K562 (cell line): ENCODE results near the gene CRK. TPM values are rescaled to one million over a fixed set of nuclear protein-coding genes. Genes with fewer than 3 reads are reported as not detected.
"Not testable (repeated sequence)": the region's sequence is repeated elsewhere in the genome, so short reads cannot be mapped to it uniquely, and the experiment has no call there.

ENCODE experiments used
- ATAC-seq: fragments of 200-7000 bp; cut with Tn5 transposase; 3 replicates; pipeline ENCODE4 v1.9.1; 2020; ENCODE audit warnings: moderate library complexity
- BruUV-seq: library from RNA; stranded (reverse); fragments of 400-500 nt; replicated peaks from 2 replicates; lab custom pipeline; 2021; lab: Mats Ljungman, UMichigan
- CTCF ChIA-PET: fragments of 300-600 bp; formaldehyde crosslinking; extraction: SDS; loops from one replicate; lab custom pipeline; 2021; ENCODE audit warnings: low intra/inter-chr PET ratio; lab: Yijun Ruan, JAX
- POLR2A ChIA-PET: fragments of 300-600, 350-650 bp; sonication (Branson Sonifier 250); formaldehyde crosslinking; extraction: SDS; loops from one replicate; lab custom pipeline; 2021; ENCODE audit warnings: antibody characterized with exemption, inconsistent platforms; lab: Yijun Ruan, JAX
- DNase-seq, 4 experiments: peaks; one replicate each; pipeline versions ENCODE4 v3.0.0 to v3.0.0-alpha.2; 2011 to 2018; ENCODE audit warnings: low spot score in 3 of 4, mixed read lengths in 3 of 4; ENCODE audit errors: extremely low read depth in 1 of 4
- FAIRE-seq: peaks from 2 replicates; lab custom pipeline; 2011; peaks lifted over from hg19 to GRCh38; lab: Jason Lieb, UNC
- H2AFZ ChIP-seq: 2 replicates; pipeline ENCODE4 v1.6.0; 2011; ENCODE audit warnings: low read depth, low read length, control low read depth, inconsistent platforms
- H3K27ac ChIP-seq: fragments of 200-600 bp; 3 replicates; pipeline ENCODE4 v1.8.0; 2011; ENCODE audit warnings: low read depth, mild to moderate bottlenecking, control low read depth, inconsistent platforms, low read length, moderate library complexity, mixed read lengths; ENCODE audit errors: extremely low read depth
- H3K27me3 ChIP-seq, 2 experiments: fragments of 300-600 bp in 1 of 2; 2 replicates in 1 of 2; 3 replicates in 1 of 2; pipeline versions ENCODE4 v1.6.0 to v1.8.0; 2011; ENCODE audit warnings: inconsistent platforms in 2 of 2, low read length in 2 of 2, mild to moderate bottlenecking in 1 of 2, mixed read lengths in 1 of 2, moderate library complexity in 1 of 2; ENCODE audit not compliant: control insufficient read depth in 2 of 2, insufficient read depth in 2 of 2
- H3K36me3 ChIP-seq: fragments of 300-600 bp; 3 replicates; pipeline ENCODE4 v1.8.0; 2011; ENCODE audit warnings: mild to moderate bottlenecking, low read length, inconsistent platforms; ENCODE audit not compliant: control insufficient read depth, insufficient read depth
- H3K4me1 ChIP-seq, 2 experiments: fragments of 200-600 bp in 1 of 2; replicated peaks in 1 of 2; 2 replicates in 1 of 2; 3 replicates in 1 of 2; pipeline versions ENCODE4 v1.5.1 to v1.8.0; 2011; ENCODE audit warnings: inconsistent platforms in 2 of 2, low read length in 2 of 2, mild to moderate bottlenecking in 1 of 2, mixed read lengths in 1 of 2, moderate library complexity in 1 of 2; ENCODE audit not compliant: control insufficient read depth in 2 of 2, insufficient read depth in 2 of 2
- H3K4me2 ChIP-seq: 2 replicates; pipeline ENCODE4 v1.6.1; 2011; ENCODE audit warnings: low read length, control low read depth, inconsistent platforms, mixed read lengths; ENCODE audit not compliant: insufficient read depth
- H3K4me3 ChIP-seq: fragments of 200-600 bp; sonication (generic), shearing (Covaris generic); 2 replicates; pipeline ENCODE4 v1.5.1; 2016; ENCODE audit warnings: control low read depth, inconsistent platforms
- H3K79me2 ChIP-seq: fragments of 200-600 bp; 3 replicates; pipeline ENCODE4 v1.8.0; 2011; ENCODE audit warnings: low read length, inconsistent platforms; ENCODE audit not compliant: control insufficient read depth, insufficient read depth
- H3K9ac ChIP-seq, 2 experiments: 2 replicates each; pipeline versions ENCODE4 v1.6.0 to v1.6.1; 2011; ENCODE audit warnings: low read depth in 2 of 2, low read length in 2 of 2, control low read depth in 1 of 2, inconsistent platforms in 1 of 2, mild to moderate bottlenecking in 1 of 2, mixed read lengths in 1 of 2; ENCODE audit not compliant: insufficient read depth in 1 of 2
- H3K9me1 ChIP-seq: one replicate; pipeline ENCODE4 v1.6.0; 2011; ENCODE audit warnings: inconsistent platforms, mild to moderate bottlenecking, low read length, moderate library complexity; ENCODE audit not compliant: control insufficient read depth, insufficient read depth
- H3K9me3 ChIP-seq: replicated peaks from 2 replicates; pipeline ENCODE4 v1.5.1; 2011; ENCODE audit warnings: low read depth, low read length, inconsistent platforms; ENCODE audit not compliant: control insufficient read depth, insufficient read depth
- H4K20me1 ChIP-seq: replicated peaks from 2 replicates; pipeline ENCODE4 v1.6.1; 2011; ENCODE audit warnings: low read length, inconsistent platforms, mixed read lengths; ENCODE audit not compliant: control insufficient read depth, insufficient read depth
- PHB2 ChIP-seq: fragments of 450-650 bp; IDR thresholded peaks from 2 replicates; pipeline ENCODE4 v1.6.1; 2017; ENCODE audit warnings: low read depth
- RNF2 ChIP-seq: sonication (generic); IDR thresholded peaks from 2 replicates; pipeline ENCODE4 v1.6.1; 2016
- SRSF1 ChIP-seq: fragments of 200-400 bp; formaldehyde crosslinking; IDR thresholded peaks from 2 replicates; pipeline ENCODE4 v1.6.1; 2017; ENCODE audit warnings: mild to moderate bottlenecking, low read depth, low read length, moderate library complexity
- WGBS: fragments of 100-300 bp; shearing (Covaris generic); methylation state at CpG from one replicate; pipeline ENCODE4 v1.1.6; 2016; ENCODE audit warnings: low coverage, mixed read lengths; ENCODE audit not compliant: insufficient coverage; ENCODE audit errors: missing lambda C conversion rate; 5-methylcytosine and 5-hydroxymethylcytosine counted together
- in situ Hi-C: fragments of 300-500 bp; cut with MboI; formaldehyde crosslinking; loops from 4 replicates; pipeline ENCODE4 v1.15.0; 2018; ENCODE audit warnings: inconsistent platforms, mixed read lengths
- intact Hi-C: fragments of 100-400 bp; cut with micrococcal nuclease; formaldehyde crosslinking; loops from 2 replicates; pipeline ENCODE4 v1.14.2; 2022
- polyA plus RNA-seq, 8 experiments: library from polyadenylated mRNA; depleted of rRNA in 4 of 8; stranded (reverse) in 5 of 8; unstranded in 3 of 8; fragments of >200 nt; fragmentation: Nextera tagmentation in 2 of 8; fragmentation: Illumina TruSeq in 1 of 8; extraction: Ambion mirVana in 2 of 8; extraction: Trizol in 1 of 8; gene quantifications; 2 replicates each; pipeline versions ENCODE4 v1.2.1 to v1.2.3, GENCODE V29; 2011 to 2014; ENCODE audit warnings: inconsistent platforms in 1 of 8, missing spikeins in 1 of 8
- total RNA-seq, 7 experiments: library from RNA; depleted of rRNA in 6 of 7; stranded (reverse); fragments of >200 nt in 6 of 7; fragmentation: Illumina TruSeq in 2 of 7; extraction: Trizol in 2 of 7; gene quantifications; 2 replicates each; pipeline versions ENCODE4 v1.2.1 to v1.2.3, GENCODE V29; 2011 to 2021; ENCODE audit warnings: low replicate concordance in 1 of 7

CRK gene
- total and polyA plus RNA-seq, 9 of the 15 experiments (the other 6 are each of a cell fraction or from before 2014, with no cell fraction given), result 13.1 to 40.2 (median 26.1) TPM

DNA sequence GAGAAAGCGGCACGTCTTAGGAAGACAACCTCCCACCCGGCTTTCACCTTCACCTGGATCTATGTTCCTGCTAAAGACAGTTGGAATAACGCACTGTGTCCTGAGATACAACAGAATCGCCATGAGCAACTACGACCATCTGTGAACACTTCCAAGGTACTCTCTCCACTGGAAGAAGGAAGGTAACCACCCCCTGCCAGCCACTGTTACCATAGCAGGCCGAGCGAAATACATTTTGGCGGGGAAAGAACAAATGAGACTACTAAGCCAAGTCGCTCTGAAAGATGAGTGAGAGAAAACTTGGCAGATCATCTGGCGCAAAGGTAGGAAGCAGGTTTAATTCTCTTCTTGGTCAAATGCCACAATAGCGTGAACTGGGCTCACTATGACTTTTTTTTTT, 9.8 kb downstream of the CRK start (continued):
- TF ChIP-seq SRSF1 (no peak), PHB2 (no peak), RNF2 (no peak)

- in situ Hi-C loops, BruUV-seq, intact Hi-C loops, H3K9me1 ChIP-seq, CTCF ChIA-PET, H3K9ac ChIP-seq, ATAC-seq, H3K4me2 ChIP-seq, H3K27me3 ChIP-seq, FAIRE-seq, H3K4me3 ChIP-seq, DNase-seq, H3K4me1 ChIP-seq, H3K27ac ChIP-seq, H2AFZ ChIP-seq, H3K9me3 ChIP-seq, H4K20me1 ChIP-seq: not testable (repeated sequence)
- 60% methylated on average over 4 of the region's 4 CpGs for WGBS
- POLR2A ChIA-PET, result interaction anchor here (0.7 kb wide), 1 partner anchor 12 kb away, joined by 3 read pairs; no protein-coding TSS in a partner anchor
- Histone ChIP-seq H3K79me2 (peaks cover 69% of the 10 kb centered on the region), H3K36me3 (peaks cover 26% of the 10 kb centered on the region; the same call in 1 of the 3 replicates)
These were observed 10.3 kb downstream of the CRK start for GRCh38 chr17:1445695-1446094.

DNA sequence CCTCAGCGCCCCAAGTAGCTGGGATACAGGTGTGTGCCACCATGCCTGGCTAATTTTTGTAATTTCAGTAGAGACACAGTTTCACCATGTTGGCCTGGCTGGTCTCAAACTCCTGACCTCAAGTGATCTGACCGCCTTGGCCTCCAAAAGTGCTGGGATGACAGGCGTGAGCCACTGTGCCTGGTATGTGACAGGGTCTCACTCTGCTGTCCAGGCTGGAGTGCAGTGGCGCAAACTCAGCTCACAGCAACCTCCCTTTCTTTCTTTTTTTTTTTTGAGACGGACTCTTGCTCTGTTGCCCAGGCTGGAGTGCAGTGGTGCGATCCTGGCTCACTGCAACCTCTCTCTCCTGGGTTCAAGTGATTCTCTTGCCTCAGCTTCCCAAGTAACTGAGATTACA, 13.3 kb downstream of the CRK start:
- H3K27me3 ChIP-seq, FAIRE-seq, H3K4me2 ChIP-seq, CTCF ChIA-PET, H2AFZ ChIP-seq, BruUV-seq, ATAC-seq, POLR2A ChIA-PET, H3K9me1 ChIP-seq, DNase-seq, H3K27ac ChIP-seq, H3K4me3 ChIP-seq, H3K4me1 ChIP-seq, H3K9me3 ChIP-seq, in situ Hi-C loops, intact Hi-C loops, H3K9ac ChIP-seq, H4K20me1 ChIP-seq: not testable (repeated sequence)
- H3K79me2 ChIP-seq, result peaks cover 62% of the 10 kb centered on the region
- 92% methylated on average over 2 of the region's 6 CpGs for WGBS
- H3K36me3 ChIP-seq, result peaks cover 14% of the 10 kb centered on the region; the same call in 2 of the 3 replicates
